Measurements from ENCODE around the gene ERC1. TPM values are rescaled to one million over a fixed set of nuclear protein-coding genes. Genes with fewer than 3 reads are reported as not detected.

Gene ERC1
- total RNA-seq, 4 donors from 2014 or later, result 46.1 to 83.2 (median 63.8) TPM

DNA sequence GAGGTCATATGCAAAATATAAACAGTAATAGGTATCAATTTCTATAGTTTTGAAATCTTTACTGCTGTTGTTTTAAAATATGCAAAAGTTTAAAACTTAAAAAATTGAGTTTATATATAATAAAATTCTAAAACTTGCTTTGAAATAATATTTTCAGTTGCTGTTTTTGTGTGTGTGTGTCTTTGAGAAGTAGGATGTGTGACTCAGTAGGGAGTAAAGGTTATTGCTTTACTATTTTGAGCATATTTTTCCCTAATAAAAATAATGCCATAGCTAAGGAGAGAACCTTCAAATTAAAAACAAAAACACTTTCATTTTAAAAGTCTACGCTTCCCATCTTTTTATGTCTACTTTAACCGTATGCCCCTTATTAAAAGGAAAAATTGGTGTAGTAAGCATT, 365.3 kb downstream of the ERC1 start:
- ATAC-seq (ENCODE audit: low FRiP score), result no peak
- no peak for DNase-seq (ENCODE audit: low spot score)
- TF ChIP-seq, protein P1, sequence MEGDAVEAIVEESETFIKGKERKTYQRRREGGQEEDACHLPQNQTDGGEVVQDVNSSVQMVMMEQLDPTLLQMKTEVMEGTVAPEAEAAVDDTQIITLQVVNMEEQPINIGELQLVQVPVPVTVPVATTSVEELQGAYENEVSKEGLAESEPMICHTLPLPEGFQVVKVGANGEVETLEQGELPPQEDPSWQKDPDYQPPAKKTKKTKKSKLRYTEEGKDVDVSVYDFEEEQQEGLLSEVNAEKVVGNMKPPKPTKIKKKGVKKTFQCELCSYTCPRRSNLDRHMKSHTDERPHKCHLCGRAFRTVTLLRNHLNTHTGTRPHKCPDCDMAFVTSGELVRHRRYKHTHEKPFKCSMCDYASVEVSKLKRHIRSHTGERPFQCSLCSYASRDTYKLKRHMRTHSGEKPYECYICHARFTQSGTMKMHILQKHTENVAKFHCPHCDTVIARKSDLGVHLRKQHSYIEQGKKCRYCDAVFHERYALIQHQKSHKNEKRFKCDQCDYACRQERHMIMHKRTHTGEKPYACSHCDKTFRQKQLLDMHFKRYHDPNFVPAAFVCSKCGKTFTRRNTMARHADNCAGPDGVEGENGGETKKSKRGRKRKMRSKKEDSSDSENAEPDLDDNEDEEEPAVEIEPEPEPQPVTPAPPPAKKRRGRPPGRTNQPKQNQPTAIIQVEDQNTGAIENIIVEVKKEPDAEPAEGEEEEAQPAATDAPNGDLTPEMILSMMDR (IDR thresholded peaks at IDR 0.05), result no peak

DNA sequence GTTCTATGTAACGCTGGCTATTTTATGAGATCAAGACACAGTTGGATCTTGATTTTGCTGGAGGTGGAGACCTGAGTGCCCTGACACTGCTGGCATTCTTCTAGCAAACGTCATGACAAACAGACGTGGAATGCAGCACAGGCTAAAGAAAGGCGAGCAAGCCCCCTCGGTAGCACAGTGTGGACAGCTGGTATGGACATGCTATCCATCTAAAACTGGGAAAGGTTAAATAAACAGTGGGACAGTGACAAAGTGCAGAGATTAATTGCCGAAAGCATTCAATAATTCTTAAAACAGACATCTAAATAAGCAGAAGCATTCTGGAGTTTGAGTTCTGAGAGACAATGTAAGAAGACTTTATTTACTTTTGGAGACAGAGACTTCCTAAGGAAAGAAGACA, 366.1 kb downstream of the ERC1 start:
- TF ChIP-seq, protein P1 (IDR thresholded peaks at IDR 0.05), result no peak
- DNase-seq (ENCODE audit: low spot score), result no peak
- ATAC-seq (ENCODE audit: low FRiP score), result no peak

DNA sequence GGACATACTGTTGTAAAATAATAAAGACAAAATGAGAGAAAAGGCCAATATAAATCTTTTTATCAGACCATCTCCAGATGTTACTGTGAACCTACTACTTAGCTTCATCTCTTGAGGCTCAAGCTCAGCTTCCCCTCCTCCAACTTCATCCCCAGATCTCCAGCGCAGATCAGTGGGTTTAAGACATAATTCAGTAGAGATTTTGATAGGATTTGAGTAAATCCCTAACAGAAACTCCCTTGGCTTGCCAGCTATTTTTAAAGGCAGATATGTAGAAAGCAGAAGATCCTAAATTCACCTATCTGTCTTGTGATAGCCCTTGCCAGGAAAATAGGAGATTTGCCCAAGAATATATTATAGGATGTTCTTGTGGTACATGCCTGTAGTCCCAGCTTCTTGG, 366.7 kb downstream of the ERC1 start:
- no peak for ATAC-seq (ENCODE audit: low FRiP score)
- no peak for DNase-seq (ENCODE audit: low spot score)
- TF ChIP-seq, protein P1 (IDR thresholded peaks at IDR 0.05), result no peak

DNA sequence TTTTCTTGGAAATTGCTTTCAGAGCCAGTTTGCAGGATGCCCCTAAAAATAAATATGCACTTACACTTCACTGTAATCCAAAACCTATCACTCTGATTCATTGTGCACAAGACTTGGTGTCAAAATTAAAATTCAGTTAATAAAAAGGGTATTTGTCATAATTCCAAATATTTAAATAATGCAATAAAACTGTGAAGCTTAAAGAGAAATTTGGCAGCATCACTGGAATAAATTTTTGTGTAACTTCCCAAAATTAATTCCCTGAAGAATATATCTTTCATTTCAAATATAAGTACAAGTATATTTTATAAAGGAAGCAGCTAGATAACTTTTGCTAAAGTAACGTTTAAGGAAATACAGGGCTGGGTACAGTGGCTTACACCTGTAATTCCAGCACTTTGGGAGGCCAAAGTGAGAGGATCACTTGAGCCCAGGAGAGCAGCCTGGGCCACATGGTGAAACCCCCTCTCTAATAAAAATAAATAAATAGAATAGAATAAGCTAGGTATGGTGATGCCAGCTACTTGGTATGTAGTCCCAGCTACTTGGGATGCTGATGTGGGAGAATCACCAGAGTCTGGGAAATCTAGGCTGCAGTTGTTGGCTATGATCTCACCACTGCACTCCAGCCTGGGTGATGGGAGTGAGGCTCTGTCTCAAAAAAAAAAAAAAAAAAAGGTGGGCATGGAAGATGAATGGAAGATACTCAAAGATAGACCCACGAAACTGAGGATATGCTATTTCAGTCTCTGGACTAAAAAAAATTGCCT, 369.6 kb downstream of the ERC1 start:
- TF ChIP-seq, protein P1 (IDR thresholded peaks at IDR 0.05), result no peak
- DNase-seq (ENCODE audit: low spot score), result no peak
- no peak for ATAC-seq (ENCODE audit: low FRiP score)

DNA sequence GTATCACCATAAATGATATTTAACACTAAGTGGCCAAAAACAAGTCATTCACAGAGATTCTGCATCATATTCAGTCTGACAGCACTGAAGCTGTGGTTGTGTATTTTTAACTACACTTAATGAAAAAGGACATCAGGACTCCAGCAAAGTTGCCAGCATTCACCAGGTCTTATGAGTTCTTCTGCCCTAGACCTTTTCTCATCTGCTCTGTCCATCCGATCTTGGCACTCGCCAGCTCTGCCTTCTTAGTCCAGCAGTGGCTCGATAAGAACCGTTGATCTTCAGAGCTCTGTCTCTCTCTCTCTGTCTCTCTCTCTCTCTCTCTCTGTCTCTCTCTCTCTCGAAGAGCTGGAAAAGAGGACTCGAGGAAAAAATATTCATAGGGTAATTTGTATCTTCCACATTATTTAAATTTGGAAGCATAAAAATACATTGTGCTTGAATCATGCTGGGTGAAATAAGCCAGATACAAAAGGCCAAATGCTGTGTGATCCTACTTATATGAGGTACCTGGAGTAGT, 371.2 kb downstream of the ERC1 start:
- TF ChIP-seq, protein P1 (IDR thresholded peaks at IDR 0.05), result no peak
- no peak for DNase-seq (ENCODE audit: low spot score)
- ATAC-seq (ENCODE audit: low FRiP score), result no peak

DNA sequence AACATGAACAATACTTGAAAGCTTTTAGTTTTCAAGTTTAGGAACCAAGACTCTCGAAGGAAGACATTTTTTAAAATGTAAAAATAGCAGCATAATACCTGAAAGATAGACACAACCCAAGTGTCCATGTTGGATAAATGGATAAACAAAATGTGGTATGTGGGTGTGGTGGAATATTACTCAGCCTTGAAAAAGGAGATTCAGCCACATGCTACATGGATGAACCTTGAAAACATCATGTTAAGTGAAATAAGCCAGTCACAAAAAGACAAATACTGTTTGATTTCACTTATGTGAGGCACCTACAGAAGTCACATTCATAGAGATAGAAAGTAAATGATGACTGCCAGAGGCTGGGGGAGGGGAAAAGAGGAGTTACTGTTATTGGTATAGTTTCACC, 374.7 kb downstream of the ERC1 start:
- TF ChIP-seq, protein P1 (IDR thresholded peaks at IDR 0.05), result no peak
- no peak for DNase-seq (ENCODE audit: low spot score)
- no peak for ATAC-seq (ENCODE audit: low FRiP score)

Data from omental fat pad (tissue), 4 donors.